Endothelial cell of umbilical vein (primary cell): ENCODE results near the gene ATP2A2. TPM values are rescaled to one million over a fixed set of nuclear protein-coding genes. Genes with fewer than 3 reads are reported as not detected.

Source experiments
- BruUV-seq: library from RNA; stranded (reverse); fragments of 400-500 nt; replicated peaks from 2 replicates; lab custom pipeline; 2021; lab: Mats Ljungman, UMichigan
- CTCF ChIA-PET: fragments of 300-600, 350-600 bp; sonication (Branson Sonifier 250); formaldehyde crosslinking; loops from one replicate; lab custom pipeline; 2021; ENCODE audit warnings: antibody characterized with exemption, inconsistent platforms; lab: Charles Lee
- POLR2A ChIA-PET: fragments of 300-600, 350-600 bp; sonication (Branson Sonifier 250); formaldehyde crosslinking; loops from one replicate; lab custom pipeline; 2021; ENCODE audit warnings: antibody characterized with exemption, inconsistent platforms; lab: Charles Lee
- DNase-seq: peaks from one replicate; pipeline ENCODE4 v3.0.0-alpha.2; 2011; ENCODE audit warnings: low read depth, low spot score
- FAIRE-seq: peaks from 2 replicates; lab custom pipeline; 2011; peaks lifted over from hg19 to GRCh38; lab: Jason Lieb, UNC
- H2AFZ ChIP-seq: 2 replicates; pipeline ENCODE4 v1.6.0; 2012; ENCODE audit warnings: low read depth, low read length, control low read depth, inconsistent platforms
- H3K27ac ChIP-seq: 2 replicates; pipeline ENCODE4 v1.5.1; 2011; ENCODE audit warnings: low read depth, mild to moderate bottlenecking, control low read depth, low read length, moderate library complexity; ENCODE audit not compliant: insufficient read depth
- H3K27me3 ChIP-seq, 2 experiments: 2 replicates each; pipeline versions ENCODE4 v1.6.0 to v1.6.1; 2011; ENCODE audit warnings: low read length in 2 of 2, mixed read lengths in 1 of 2; ENCODE audit not compliant: control insufficient read depth in 2 of 2, insufficient read depth in 2 of 2
- H3K36me3 ChIP-seq, 2 experiments: 2 replicates in 1 of 2; 3 replicates in 1 of 2; pipeline ENCODE4 v1.5.1; 2011; ENCODE audit warnings: low read length in 2 of 2, mild to moderate bottlenecking in 1 of 2, moderate library complexity in 1 of 2; ENCODE audit not compliant: control insufficient read depth in 2 of 2, insufficient read depth in 2 of 2; ENCODE audit errors: extremely low read depth in 1 of 2
- H3K4me1 ChIP-seq: 3 replicates; pipeline ENCODE4 v1.5.1; 2011; ENCODE audit warnings: mild to moderate bottlenecking, low read length; ENCODE audit not compliant: control insufficient read depth, insufficient read depth; ENCODE audit errors: extremely low read depth
- H3K4me2 ChIP-seq: 2 replicates; pipeline ENCODE4 v1.6.1; 2011; ENCODE audit warnings: low read length, control low read depth, mixed read lengths; ENCODE audit not compliant: insufficient read depth
- H3K4me3 ChIP-seq, 3 experiments: fragments of 200-600 bp in 1 of 3; sonication (generic), shearing (Covaris generic) in 1 of 3; replicated peaks in 1 of 3; 2 replicates each; pipeline ENCODE4 v1.5.1; 2011 to 2016; ENCODE audit warnings: control low read depth in 3 of 3, low read length in 3 of 3, mild to moderate bottlenecking in 2 of 3, inconsistent platforms in 1 of 3, low read depth in 1 of 3, moderate library complexity in 1 of 3; ENCODE audit not compliant: insufficient read depth in 1 of 3
- H3K79me2 ChIP-seq: 2 replicates; pipeline ENCODE4 v1.6.0; 2012; ENCODE audit warnings: low read length, inconsistent platforms; ENCODE audit not compliant: control insufficient read depth, insufficient read depth
- H3K9ac ChIP-seq: replicated peaks from 2 replicates; pipeline ENCODE3; 2011; ENCODE audit warnings: low read length, control low read depth; ENCODE audit not compliant: insufficient read depth; ENCODE audit errors: extremely low read depth
- H3K9me1 ChIP-seq: replicated peaks from 3 replicates; pipeline ENCODE4 v1.6.0; 2011; ENCODE audit warnings: mild to moderate bottlenecking, low read length; ENCODE audit not compliant: control insufficient read depth, insufficient read depth; ENCODE audit errors: extremely low read depth
- H3K9me3 ChIP-seq: replicated peaks from 2 replicates; pipeline ENCODE4 v1.5.1; 2012; ENCODE audit warnings: low read length, inconsistent platforms; ENCODE audit not compliant: control insufficient read depth, insufficient read depth
- H4K20me1 ChIP-seq: replicated peaks from 2 replicates; pipeline ENCODE3; 2011; ENCODE audit warnings: mild to moderate bottlenecking, low read length; ENCODE audit not compliant: control insufficient read depth, insufficient read depth; ENCODE audit errors: extremely low read depth
- EZH2 ChIP-seq: IDR thresholded peaks from 2 replicates; pipeline ENCODE4 v1.6.1; 2012; ENCODE audit warnings: borderline replicate concordance, low read depth, mild to moderate bottlenecking, moderate library complexity, low read length, inconsistent platforms; ENCODE audit not compliant: severe bottlenecking
- FOS ChIP-seq: IDR thresholded peaks from 2 replicates; pipeline ENCODE4 v1.6.1; 2011; ENCODE audit warnings: mild to moderate bottlenecking, low read length, moderate library complexity, borderline replicate concordance; ENCODE audit not compliant: insufficient read depth
- GATA2 ChIP-seq: IDR thresholded peaks from 2 replicates; pipeline ENCODE4 v1.7.0; 2011; ENCODE audit warnings: low read depth, mild to moderate bottlenecking, moderate library complexity, mixed read lengths, low read length; ENCODE audit not compliant: insufficient read length, insufficient read depth
- JUN ChIP-seq: IDR thresholded peaks from 2 replicates; pipeline ENCODE4 v1.6.1; 2011; ENCODE audit warnings: borderline replicate concordance, low read depth; ENCODE audit not compliant: insufficient read length, insufficient read depth
- MYC ChIP-seq: IDR thresholded peaks from one replicate; pipeline ENCODE4 v1.6.1; 2011; ENCODE audit warnings: mild to moderate bottlenecking, low read depth, low read length
- POLR2A ChIP-seq: IDR thresholded peaks from 2 replicates; pipeline ENCODE4 v1.6.1; 2012; ENCODE audit warnings: low read depth, mild to moderate bottlenecking, control low read depth, low read length
- POLR2AphosphoS5 ChIP-seq: IDR thresholded peaks from 2 replicates; pipeline ENCODE4 v1.6.1; 2012; ENCODE audit warnings: low read depth, mild to moderate bottlenecking, control low read depth, low read length, moderate library complexity; ENCODE audit not compliant: insufficient read depth
- dilution Hi-C: fragments of 300-500 bp; cut with MboI; formaldehyde crosslinking; loops from one replicate; pipeline ENCODE4 v1.15.0; 2019; ENCODE audit warnings: low sequenced_read_pairs; ENCODE audit not compliant: extremely low pct_ligation_motif_present
- intact Hi-C: fragments of 100-400 bp; cut with micrococcal nuclease; formaldehyde crosslinking; loops from one replicate; pipeline ENCODE4 v1.10.0; 2022
- polyA plus RNA-seq, 4 experiments: library from polyadenylated mRNA; depleted of rRNA in 3 of 4; stranded (reverse) in 3 of 4; unstranded in 1 of 4; fragments of >200 nt; gene quantifications; 2 replicates each; pipeline versions ENCODE4 v1.2.1 to v1.2.3, GENCODE V29; 2011 to 2012; ENCODE audit warnings: missing spikeins in 1 of 4
- total RNA-seq: library from RNA; stranded (reverse); gene quantifications from 2 replicates; pipeline ENCODE4 v1.2.3, GENCODE V29; 2021
- TF ChIP-seq, protein P1 (sequence below): IDR thresholded peaks from 2 replicates; pipeline ENCODE4 v1.6.1; 2011; ENCODE audit not compliant: insufficient read depth, insufficient read length
- TF ChIP-seq, protein P2 (sequence below), 2 donors: IDR thresholded peaks; 1 replicate in 1 of 2; 2 replicates in 1 of 2; pipeline ENCODE4 v1.5.1; 2011; ENCODE audit warnings: low read length in 2 of 2, mild to moderate bottlenecking in 2 of 2, moderate library complexity in 2 of 2, control low read depth in 1 of 2, inconsistent platforms in 1 of 2, low read depth in 1 of 2; ENCODE audit not compliant: insufficient read depth in 1 of 2; ENCODE audit errors: extremely low read depth in 1 of 2

ATP2A2 gene
- total and polyA plus RNA-seq, 2 donors (not counting 3 experiments of a cell fraction or from before 2014, with no cell fraction given) = 102 to 239 TPM

DNA sequence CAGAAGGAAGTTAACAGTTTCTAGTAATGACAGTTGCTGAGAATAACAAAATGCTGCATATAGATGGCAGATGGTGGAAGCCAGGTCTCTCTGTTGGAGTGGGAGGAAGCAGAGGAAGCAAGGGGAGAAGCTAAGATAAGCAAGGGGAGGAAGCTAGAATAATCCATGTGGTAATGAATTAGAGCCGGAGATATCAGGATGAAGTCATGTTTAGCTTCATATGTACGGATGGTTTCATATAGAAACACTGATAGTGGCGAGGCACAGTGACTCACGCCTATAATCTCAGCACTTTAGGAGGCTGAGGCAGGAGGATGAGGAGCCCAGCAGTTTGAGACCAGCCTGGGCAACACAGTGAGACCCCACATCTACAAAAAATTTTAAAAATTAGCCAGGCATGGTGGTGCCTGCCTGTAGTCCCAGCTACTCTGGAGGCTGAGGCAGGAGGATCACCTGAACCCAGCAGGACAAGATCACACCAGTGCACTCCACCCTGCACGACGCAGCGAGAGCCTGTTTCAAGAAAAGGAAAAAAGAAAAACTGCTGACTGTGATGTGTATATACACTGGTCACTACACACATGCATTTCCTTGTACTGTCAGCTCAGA lies 73.2 kb downstream of the ATP2A2 start:
- H2AFZ ChIP-seq = no peak overlapping the region
- intact Hi-C loops = loop anchor here (1.0 to 5.0 kb wide), 3 partner anchors 47 to 252 kb away; no protein-coding TSS in a partner anchor
- H3K9me1 ChIP-seq = no peaks in the 10 kb centered on the region
- ChIA-PET POLR2A (interaction anchor here (0.7 to 0.9 kb wide), 2 partner anchors 19 to 77 kb away, joined by 3 read pairs; no protein-coding TSS in a partner anchor), CTCF (interaction anchor here (0.9 to 3.3 kb wide), 10 partner anchors 11 to 248 kb away, joined by 3 to 19 read pairs (median 4); partner anchors contain the start of gene ARPC3)
- no peak overlapping the region for H3K4me2 ChIP-seq
- FAIRE-seq (peak; percentile 85), DNase-seq (peak; percentile 95)
- no TSS peak for BruUV-seq
- H3K27me3 ChIP-seq = no peaks in the 10 kb centered on the region
- peak; percentile 21 for TF ChIP-seq POLR2A
- TF ChIP-seq, protein P1, sequence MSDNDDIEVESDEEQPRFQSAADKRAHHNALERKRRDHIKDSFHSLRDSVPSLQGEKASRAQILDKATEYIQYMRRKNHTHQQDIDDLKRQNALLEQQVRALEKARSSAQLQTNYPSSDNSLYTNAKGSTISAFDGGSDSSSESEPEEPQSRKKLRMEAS = no peak
- peak; percentile 56 for TF ChIP-seq POLR2AphosphoS5
- peak; percentile 81 for TF ChIP-seq JUN
- TF ChIP-seq EZH2 = no peak
- TF ChIP-seq MYC = no peak
- TF ChIP-seq, protein P2, sequence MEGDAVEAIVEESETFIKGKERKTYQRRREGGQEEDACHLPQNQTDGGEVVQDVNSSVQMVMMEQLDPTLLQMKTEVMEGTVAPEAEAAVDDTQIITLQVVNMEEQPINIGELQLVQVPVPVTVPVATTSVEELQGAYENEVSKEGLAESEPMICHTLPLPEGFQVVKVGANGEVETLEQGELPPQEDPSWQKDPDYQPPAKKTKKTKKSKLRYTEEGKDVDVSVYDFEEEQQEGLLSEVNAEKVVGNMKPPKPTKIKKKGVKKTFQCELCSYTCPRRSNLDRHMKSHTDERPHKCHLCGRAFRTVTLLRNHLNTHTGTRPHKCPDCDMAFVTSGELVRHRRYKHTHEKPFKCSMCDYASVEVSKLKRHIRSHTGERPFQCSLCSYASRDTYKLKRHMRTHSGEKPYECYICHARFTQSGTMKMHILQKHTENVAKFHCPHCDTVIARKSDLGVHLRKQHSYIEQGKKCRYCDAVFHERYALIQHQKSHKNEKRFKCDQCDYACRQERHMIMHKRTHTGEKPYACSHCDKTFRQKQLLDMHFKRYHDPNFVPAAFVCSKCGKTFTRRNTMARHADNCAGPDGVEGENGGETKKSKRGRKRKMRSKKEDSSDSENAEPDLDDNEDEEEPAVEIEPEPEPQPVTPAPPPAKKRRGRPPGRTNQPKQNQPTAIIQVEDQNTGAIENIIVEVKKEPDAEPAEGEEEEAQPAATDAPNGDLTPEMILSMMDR (IDR thresholded peaks at IDR 0.05; ENCODE audit: extremely low read depth in 1 of 2, insufficient read depth in 1 of 2, low read depth in 1 of 2, low read length in 2 of 2) = no peak
- TF ChIP-seq GATA2 = peak; percentile 87
- TF ChIP-seq FOS = peak; percentile 45
- no peaks in the 10 kb centered on the region for H3K79me2 ChIP-seq
- no peaks in the 10 kb centered on the region for H3K9me3 ChIP-seq
- H4K20me1 ChIP-seq = no peaks in the 10 kb centered on the region
- dilution Hi-C loops = no loop called here
- no peak overlapping the region for H3K9ac ChIP-seq
- H3K4me3 ChIP-seq = no peak overlapping the region
- H3K27ac ChIP-seq = peak overlapping the region; percentile 28
- H3K36me3 ChIP-seq = peaks cover 0 to 9% of the 10 kb centered on the region in 2 experiments
- peaks cover 16% of the 10 kb centered on the region for H3K4me1 ChIP-seq
